Measurements from ENCODE around the gene NUMA1. TPM values are rescaled to one million over a fixed set of nuclear protein-coding genes. Genes with fewer than 3 reads are reported as not detected.

NUMA1 gene
- total RNA-seq, 3 donors from 2014 or later (not counting 1 experiment from before 2014, with no cell fraction given): 261 to 290 (median 262) TPM

DNA sequence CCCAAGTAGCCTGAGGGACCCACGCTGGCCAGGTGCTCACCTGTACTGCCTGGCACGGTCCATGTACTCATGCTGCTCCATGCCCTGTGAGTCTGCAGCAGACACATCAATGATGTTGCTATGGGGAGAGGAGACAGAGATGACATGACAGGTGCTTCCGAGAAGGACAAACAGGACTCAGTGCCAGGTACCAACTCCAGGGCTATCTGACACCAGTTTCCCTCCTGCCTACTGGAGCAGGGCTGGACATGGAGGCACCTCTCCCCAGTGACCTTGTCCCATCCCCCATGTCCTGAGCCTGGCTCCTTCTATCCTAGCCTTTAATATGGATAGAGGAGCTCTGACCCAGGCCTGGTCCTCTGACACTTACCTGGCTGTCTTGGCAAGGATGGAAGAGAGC lies 18.4 kb upstream of the NUMA1 start:
- ATAC-seq (no peak), DNase-seq (no peak)
- TF ChIP-seq, protein P1, sequence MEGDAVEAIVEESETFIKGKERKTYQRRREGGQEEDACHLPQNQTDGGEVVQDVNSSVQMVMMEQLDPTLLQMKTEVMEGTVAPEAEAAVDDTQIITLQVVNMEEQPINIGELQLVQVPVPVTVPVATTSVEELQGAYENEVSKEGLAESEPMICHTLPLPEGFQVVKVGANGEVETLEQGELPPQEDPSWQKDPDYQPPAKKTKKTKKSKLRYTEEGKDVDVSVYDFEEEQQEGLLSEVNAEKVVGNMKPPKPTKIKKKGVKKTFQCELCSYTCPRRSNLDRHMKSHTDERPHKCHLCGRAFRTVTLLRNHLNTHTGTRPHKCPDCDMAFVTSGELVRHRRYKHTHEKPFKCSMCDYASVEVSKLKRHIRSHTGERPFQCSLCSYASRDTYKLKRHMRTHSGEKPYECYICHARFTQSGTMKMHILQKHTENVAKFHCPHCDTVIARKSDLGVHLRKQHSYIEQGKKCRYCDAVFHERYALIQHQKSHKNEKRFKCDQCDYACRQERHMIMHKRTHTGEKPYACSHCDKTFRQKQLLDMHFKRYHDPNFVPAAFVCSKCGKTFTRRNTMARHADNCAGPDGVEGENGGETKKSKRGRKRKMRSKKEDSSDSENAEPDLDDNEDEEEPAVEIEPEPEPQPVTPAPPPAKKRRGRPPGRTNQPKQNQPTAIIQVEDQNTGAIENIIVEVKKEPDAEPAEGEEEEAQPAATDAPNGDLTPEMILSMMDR (IDR thresholded peaks at IDR 0.05): no peak
- Mint-ChIP-seq H3K9me3 (no peaks in the 10 kb centered on the region), H3K4me1 (peaks cover 31 to 43% of the 10 kb centered on the region in 2 donors), H3K27ac (peak overlapping the region in 1 of 2 donors; percentile 91), H3K36me3 (no peaks in the 10 kb centered on the region), H3K4me3 (no peak overlapping the region), H3K27me3 (ENCODE audit: low read depth in 2 of 2) (no peaks in the 10 kb centered on the region)
- H3K4me3 ChIP-seq (ENCODE audit: low read length): no peak overlapping the region
- intact Hi-C loops (cut with micrococcal nuclease): no loop called here
- no peaks in the 10 kb centered on the region for H3K9me3 ChIP-seq (ENCODE audit: control insufficient read depth, insufficient read depth, low read length)
- H3K36me3 ChIP-seq (ENCODE audit: control insufficient read depth, insufficient read depth, low read length): peaks cover 36% of the 10 kb centered on the region
- H3K4me1 ChIP-seq (ENCODE audit: control insufficient read depth, insufficient read depth, low read length): peaks cover 27% of the 10 kb centered on the region
- H3K27ac ChIP-seq (ENCODE audit: low read length): no peak overlapping the region
- WGBS (ENCODE audit: insufficient coverage): 98% methylated on average over 3 of the region's 3 CpGs
- no peaks in the 10 kb centered on the region for H3K27me3 ChIP-seq (ENCODE audit: control insufficient read depth, insufficient read depth, low read length)

DNA sequence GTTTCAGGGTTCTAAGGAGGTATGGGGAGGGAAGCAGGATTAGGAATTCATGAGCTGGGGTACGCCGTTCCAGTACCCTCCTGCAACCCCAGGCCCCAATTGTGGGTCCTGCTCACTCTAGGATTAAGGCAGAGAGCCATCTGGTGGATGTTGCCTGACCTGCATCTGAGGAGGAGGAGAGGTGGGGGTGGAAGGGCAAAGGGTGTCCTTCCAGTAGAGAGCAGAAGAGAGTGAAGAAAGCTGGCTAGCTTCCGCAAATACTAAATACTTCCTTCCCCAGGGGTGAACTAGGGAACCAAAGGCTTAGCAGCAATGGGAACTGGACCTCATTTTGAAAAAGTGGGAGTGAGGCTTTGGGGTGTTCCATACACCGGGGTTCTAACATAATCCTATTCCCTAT lies 10.9 kb upstream of the NUMA1 start:
- H3K4me1 Mint-ChIP-seq: peaks cover 0 to 15% of the 10 kb centered on the region in 2 donors
- Histone ChIP-seq H3K36me3 (ENCODE audit: control insufficient read depth, insufficient read depth, low read length) (peaks cover 22% of the 10 kb centered on the region), H3K4me3 (ENCODE audit: low read length) (no peak overlapping the region), H3K27ac (ENCODE audit: low read length) (no peak overlapping the region), H3K9me3 (ENCODE audit: control insufficient read depth, insufficient read depth, low read length) (no peaks in the 10 kb centered on the region), H3K4me1 (ENCODE audit: control insufficient read depth, insufficient read depth, low read length) (no peaks in the 10 kb centered on the region), H3K27me3 (ENCODE audit: control insufficient read depth, insufficient read depth, low read length) (no peaks in the 10 kb centered on the region)
- H3K4me3 Mint-ChIP-seq: no peak overlapping the region
- TF ChIP-seq, protein P1 (IDR thresholded peaks at IDR 0.05): peak; percentile 84
- no peaks in the 10 kb centered on the region for H3K27me3 Mint-ChIP-seq (ENCODE audit: low read depth in 2 of 2)
- H3K27ac Mint-ChIP-seq: peak overlapping the region in 1 of 2 donors; percentile 42
- ATAC-seq (peak; percentile 92 to 100 (median 97)), DNase-seq (peak; percentile 56 to 85)
- H3K9me3 Mint-ChIP-seq: no peaks in the 10 kb centered on the region
- intact Hi-C loops (cut with micrococcal nuclease): loop anchor here (1.0 to 5.0 kb wide), 3 partner anchors 11 to 114 kb away; partner anchors contain the start of genes LRRC51 and NUMA1
- WGBS (ENCODE audit: insufficient coverage): 40% methylated on average over 3 of the region's 4 CpGs
- no peaks in the 10 kb centered on the region for H3K36me3 Mint-ChIP-seq

DNA sequence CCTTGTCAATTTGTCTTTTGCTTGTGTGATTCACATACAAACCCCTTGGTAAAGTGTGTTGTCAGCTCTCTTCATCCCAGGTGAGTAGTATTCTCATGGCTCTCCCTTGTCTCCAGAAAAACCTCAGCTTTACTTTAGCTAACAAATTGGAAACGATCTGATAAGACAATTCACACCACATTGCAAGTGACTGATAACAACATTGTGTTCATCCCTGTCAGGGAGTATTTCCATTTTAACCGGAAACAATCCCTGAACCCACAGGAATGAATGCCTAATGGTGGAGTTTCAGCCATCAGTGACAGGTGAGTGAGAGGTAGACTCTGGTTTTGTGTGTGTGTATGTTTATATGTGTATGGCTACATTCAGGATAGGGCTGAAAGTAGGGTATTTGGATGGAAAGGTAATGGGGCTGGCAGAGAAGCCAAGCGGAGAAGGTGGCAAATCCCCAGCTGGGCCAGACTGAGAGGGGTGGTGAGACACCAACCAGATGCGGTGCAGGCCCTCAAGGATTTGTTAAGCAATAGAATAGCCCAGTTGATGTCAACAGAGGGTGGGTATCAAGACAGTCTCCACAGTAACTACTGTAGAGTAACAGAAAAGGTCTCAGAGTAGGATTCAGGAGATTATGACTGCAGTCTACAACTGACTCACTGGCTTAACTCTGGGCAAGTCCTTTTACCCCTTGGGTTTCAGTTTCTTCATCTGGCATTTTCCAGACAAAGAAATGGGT lies 7.9 kb upstream of the NUMA1 start:
- H3K4me1 ChIP-seq (ENCODE audit: control insufficient read depth, insufficient read depth, low read length): no peaks in the 10 kb centered on the region
- H3K4me3 ChIP-seq (ENCODE audit: low read length): no peak overlapping the region
- ATAC-seq (no peak), DNase-seq (no peak)
- H3K9me3 ChIP-seq (ENCODE audit: control insufficient read depth, insufficient read depth, low read length): no peaks in the 10 kb centered on the region
- intact Hi-C loops (cut with micrococcal nuclease): no loop called here
- TF ChIP-seq, protein P1 (IDR thresholded peaks at IDR 0.05): no peak
- H3K27ac ChIP-seq (ENCODE audit: low read length): no peak overlapping the region
- Mint-ChIP-seq H3K4me1 (peaks cover 0 to 15% of the 10 kb centered on the region in 2 donors), H3K36me3 (no peaks in the 10 kb centered on the region), H3K27me3 (ENCODE audit: low read depth in 2 of 2) (no peaks in the 10 kb centered on the region), H3K9me3 (no peaks in the 10 kb centered on the region), H3K27ac (no peak overlapping the region), H3K4me3 (no peak overlapping the region)
- no peaks in the 10 kb centered on the region for H3K27me3 ChIP-seq (ENCODE audit: control insufficient read depth, insufficient read depth, low read length)
- H3K36me3 ChIP-seq (ENCODE audit: control insufficient read depth, insufficient read depth, low read length): peaks cover 17% of the 10 kb centered on the region
- 88% methylated on average over 4 of the region's 4 CpGs for whole genome bisulfite sequencing (ENCODE audit: insufficient coverage)
